ENCODE data around the gene PRR15L.

GRCh38 chr17:47970725-47971499 lies 13.2 kb upstream of the PRR15L start, which contains the start of gene CDK5RAP3:
- TF ChIP-seq CTCF (IDR thresholded peaks at IDR 0.05) (peak; percentile 86 to 100 (median 98)), POLR2A (IDR thresholded peaks at IDR 0.05) (peak; percentile 78), EP300 (IDR thresholded peaks at IDR 0.05; ENCODE audit: low read depth) (no peak), POLR2AphosphoS5 (IDR thresholded peaks at IDR 0.05) (peak; percentile 85 to 93 (median 88))
